Endothelial cell of umbilical vein (primary cell): ENCODE measurements around the gene SEZ6L. TPM values are rescaled to one million over a fixed set of nuclear protein-coding genes. Genes with fewer than 3 reads are reported as not detected.

Experiments
- BruUV-seq: library from RNA; stranded (reverse); fragments of 400-500 nt; replicated peaks from 2 replicates; lab custom pipeline; 2021; lab: Mats Ljungman, UMichigan
- CTCF ChIA-PET: fragments of 300-600, 350-600 bp; sonication (Branson Sonifier 250); formaldehyde crosslinking; loops from one replicate; lab custom pipeline; 2021; ENCODE audit warnings: antibody characterized with exemption, inconsistent platforms; lab: Charles Lee
- POLR2A ChIA-PET: fragments of 300-600, 350-600 bp; sonication (Branson Sonifier 250); formaldehyde crosslinking; loops from one replicate; lab custom pipeline; 2021; ENCODE audit warnings: antibody characterized with exemption, inconsistent platforms; lab: Charles Lee
- DNase-seq: peaks from one replicate; pipeline ENCODE4 v3.0.0-alpha.2; 2011; ENCODE audit warnings: low read depth, low spot score
- FAIRE-seq: peaks from 2 replicates; lab custom pipeline; 2011; peaks lifted over from hg19 to GRCh38; lab: Jason Lieb, UNC
- H2AFZ ChIP-seq: 2 replicates; pipeline ENCODE4 v1.6.0; 2012; ENCODE audit warnings: low read depth, low read length, control low read depth, inconsistent platforms
- H3K27ac ChIP-seq: 2 replicates; pipeline ENCODE4 v1.5.1; 2011; ENCODE audit warnings: low read depth, mild to moderate bottlenecking, control low read depth, low read length, moderate library complexity; ENCODE audit not compliant: insufficient read depth
- H3K27me3 ChIP-seq, 2 experiments: 2 replicates each; pipeline versions ENCODE4 v1.6.0 to v1.6.1; 2011; ENCODE audit warnings: low read length in 2 of 2, mixed read lengths in 1 of 2; ENCODE audit not compliant: control insufficient read depth in 2 of 2, insufficient read depth in 2 of 2
- H3K36me3 ChIP-seq, 2 experiments: 2 replicates in 1 of 2; 3 replicates in 1 of 2; pipeline ENCODE4 v1.5.1; 2011; ENCODE audit warnings: low read length in 2 of 2, mild to moderate bottlenecking in 1 of 2, moderate library complexity in 1 of 2; ENCODE audit not compliant: control insufficient read depth in 2 of 2, insufficient read depth in 2 of 2; ENCODE audit errors: extremely low read depth in 1 of 2
- H3K4me1 ChIP-seq: 3 replicates; pipeline ENCODE4 v1.5.1; 2011; ENCODE audit warnings: mild to moderate bottlenecking, low read length; ENCODE audit not compliant: control insufficient read depth, insufficient read depth; ENCODE audit errors: extremely low read depth
- H3K4me2 ChIP-seq: 2 replicates; pipeline ENCODE4 v1.6.1; 2011; ENCODE audit warnings: low read length, control low read depth, mixed read lengths; ENCODE audit not compliant: insufficient read depth
- H3K4me3 ChIP-seq, 3 experiments: fragments of 200-600 bp in 1 of 3; sonication (generic), shearing (Covaris generic) in 1 of 3; replicated peaks in 1 of 3; 2 replicates each; pipeline ENCODE4 v1.5.1; 2011 to 2016; ENCODE audit warnings: control low read depth in 3 of 3, low read length in 3 of 3, mild to moderate bottlenecking in 2 of 3, inconsistent platforms in 1 of 3, low read depth in 1 of 3, moderate library complexity in 1 of 3; ENCODE audit not compliant: insufficient read depth in 1 of 3
- H3K79me2 ChIP-seq: 2 replicates; pipeline ENCODE4 v1.6.0; 2012; ENCODE audit warnings: low read length, inconsistent platforms; ENCODE audit not compliant: control insufficient read depth, insufficient read depth
- H3K9ac ChIP-seq: replicated peaks from 2 replicates; pipeline ENCODE3; 2011; ENCODE audit warnings: low read length, control low read depth; ENCODE audit not compliant: insufficient read depth; ENCODE audit errors: extremely low read depth
- H3K9me1 ChIP-seq: replicated peaks from 3 replicates; pipeline ENCODE4 v1.6.0; 2011; ENCODE audit warnings: mild to moderate bottlenecking, low read length; ENCODE audit not compliant: control insufficient read depth, insufficient read depth; ENCODE audit errors: extremely low read depth
- H3K9me3 ChIP-seq: replicated peaks from 2 replicates; pipeline ENCODE4 v1.5.1; 2012; ENCODE audit warnings: low read length, inconsistent platforms; ENCODE audit not compliant: control insufficient read depth, insufficient read depth
- H4K20me1 ChIP-seq: replicated peaks from 2 replicates; pipeline ENCODE3; 2011; ENCODE audit warnings: mild to moderate bottlenecking, low read length; ENCODE audit not compliant: control insufficient read depth, insufficient read depth; ENCODE audit errors: extremely low read depth
- CTCF ChIP-seq, 2 donors: IDR thresholded peaks; 1 replicate in 1 of 2; 2 replicates in 1 of 2; pipeline ENCODE4 v1.5.1; 2011; ENCODE audit warnings: low read length in 2 of 2, mild to moderate bottlenecking in 2 of 2, moderate library complexity in 2 of 2, control low read depth in 1 of 2, inconsistent platforms in 1 of 2, low read depth in 1 of 2; ENCODE audit not compliant: insufficient read depth in 1 of 2; ENCODE audit errors: extremely low read depth in 1 of 2
- EZH2 ChIP-seq: IDR thresholded peaks from 2 replicates; pipeline ENCODE4 v1.6.1; 2012; ENCODE audit warnings: borderline replicate concordance, low read depth, mild to moderate bottlenecking, moderate library complexity, low read length, inconsistent platforms; ENCODE audit not compliant: severe bottlenecking
- FOS ChIP-seq: IDR thresholded peaks from 2 replicates; pipeline ENCODE4 v1.6.1; 2011; ENCODE audit warnings: mild to moderate bottlenecking, low read length, moderate library complexity, borderline replicate concordance; ENCODE audit not compliant: insufficient read depth
- JUN ChIP-seq: IDR thresholded peaks from 2 replicates; pipeline ENCODE4 v1.6.1; 2011; ENCODE audit warnings: borderline replicate concordance, low read depth; ENCODE audit not compliant: insufficient read length, insufficient read depth
- MAX ChIP-seq: IDR thresholded peaks from 2 replicates; pipeline ENCODE4 v1.6.1; 2011; ENCODE audit not compliant: insufficient read depth, insufficient read length
- MYC ChIP-seq: IDR thresholded peaks from one replicate; pipeline ENCODE4 v1.6.1; 2011; ENCODE audit warnings: mild to moderate bottlenecking, low read depth, low read length
- dilution Hi-C: fragments of 300-500 bp; cut with MboI; formaldehyde crosslinking; loops from one replicate; pipeline ENCODE4 v1.15.0; 2019; ENCODE audit warnings: low sequenced_read_pairs; ENCODE audit not compliant: extremely low pct_ligation_motif_present
- intact Hi-C: fragments of 100-400 bp; cut with micrococcal nuclease; formaldehyde crosslinking; loops from one replicate; pipeline ENCODE4 v1.10.0; 2022
- polyA plus RNA-seq, 4 experiments: library from polyadenylated mRNA; depleted of rRNA in 3 of 4; stranded (reverse) in 3 of 4; unstranded in 1 of 4; fragments of >200 nt; gene quantifications; 2 replicates each; pipeline versions ENCODE4 v1.2.1 to v1.2.3, GENCODE V29; 2011 to 2012; ENCODE audit warnings: missing spikeins in 1 of 4
- total RNA-seq: library from RNA; stranded (reverse); gene quantifications from 2 replicates; pipeline ENCODE4 v1.2.3, GENCODE V29; 2021

The SEZ6L gene
- total and polyA plus RNA-seq, 2 donors (not counting 3 experiments of a cell fraction or from before 2014, with no cell fraction given): not detected

GRCh38 chr22:26318975-26319374 lies 149.7 kb downstream of the SEZ6L start:
- H3K4me3 ChIP-seq: no peak overlapping the region
- H3K36me3 ChIP-seq: no peaks in the 10 kb centered on the region
- DNase-seq (no peak), FAIRE-seq (peak; percentile 8)
- no peak overlapping the region for H2AFZ ChIP-seq
- no peaks in the 10 kb centered on the region for H3K4me1 ChIP-seq
- no peaks in the 10 kb centered on the region for H3K9me3 ChIP-seq
- H3K27me3 ChIP-seq: no peaks in the 10 kb centered on the region
- dilution Hi-C loops: no loop called here
- ChIA-PET POLR2A (no interaction called here), CTCF (interaction anchor here (1.0 kb wide), 1 partner anchor 13 kb away, joined by 3 read pairs; no protein-coding TSS in a partner anchor)
- intact Hi-C loops: no loop called here
- H3K79me2 ChIP-seq: no peaks in the 10 kb centered on the region
- no peak overlapping the region for H3K9ac ChIP-seq
- no peaks in the 10 kb centered on the region for H3K9me1 ChIP-seq
- H4K20me1 ChIP-seq: no peaks in the 10 kb centered on the region
- TF ChIP-seq FOS (no peak), CTCF (IDR thresholded peaks at IDR 0.05; ENCODE audit: extremely low read depth in 1 of 2, insufficient read depth in 1 of 2, low read depth in 1 of 2, low read length in 2 of 2) (peak in 1 of 2 donors; percentile 5)
- H3K4me2 ChIP-seq: no peak overlapping the region
- no peak overlapping the region for H3K27ac ChIP-seq
- BruUV-seq: no TSS peak

GRCh38 chr22:26320447-26320846 lies 151.2 kb downstream of the SEZ6L start:
- no peak for FAIRE-seq
- TF ChIP-seq FOS: no peak
- no peak for TF ChIP-seq CTCF (IDR thresholded peaks at IDR 0.05; ENCODE audit: extremely low read depth in 1 of 2, insufficient read depth in 1 of 2, low read depth in 1 of 2, low read length in 2 of 2)
- TF ChIP-seq MYC: no peak
- no peak for TF ChIP-seq EZH2
- TF ChIP-seq JUN: no peak
- no peak for TF ChIP-seq MAX

More at GRCh38 chr22:26320447-26320846, 151.2 kb downstream of the SEZ6L start:
- dilution Hi-C loops: no loop called here
- DNase-seq: no peak
- ChIA-PET POLR2A (no interaction called here), CTCF (interaction anchor here (1.1 kb wide), 1 partner anchor 10 kb away, joined by 5 read pairs; no protein-coding TSS in a partner anchor)
- Histone ChIP-seq H4K20me1 (no peaks in the 10 kb centered on the region), H3K9me1 (no peaks in the 10 kb centered on the region), H3K4me3 (no peak overlapping the region), H3K4me2 (no peak overlapping the region), H3K79me2 (no peaks in the 10 kb centered on the region), H3K9me3 (no peaks in the 10 kb centered on the region), H3K4me1 (no peaks in the 10 kb centered on the region), H3K27me3 (no peaks in the 10 kb centered on the region), H2AFZ (no peak overlapping the region), H3K9ac (no peak overlapping the region), H3K36me3 (no peaks in the 10 kb centered on the region), H3K27ac (no peak overlapping the region)
- intact Hi-C loops: no loop called here
- BruUV-seq: no TSS peak
